Measurements from ENCODE around the gene HRH2.

HRH2 gene

DNA sequence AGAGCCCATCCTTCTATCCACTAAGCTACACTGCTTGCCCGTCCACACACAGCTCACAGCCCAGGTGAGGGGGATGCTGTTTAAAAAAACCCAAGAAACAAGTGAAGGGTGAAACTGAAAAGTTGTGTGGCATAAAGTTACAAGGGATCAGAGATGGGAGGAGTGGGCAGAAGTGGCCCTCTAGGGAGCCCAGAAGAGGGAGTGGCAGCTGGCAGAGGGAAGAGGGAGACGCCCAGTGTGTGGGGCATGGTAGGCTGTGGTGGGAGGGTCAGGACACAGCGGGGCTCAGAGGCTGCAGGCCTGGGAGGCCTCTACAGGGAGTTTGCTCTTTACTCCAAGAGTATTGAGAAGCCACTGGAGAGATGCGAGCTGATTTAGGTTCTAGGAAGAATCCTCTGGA is 30.1 kb upstream of the HRH2 start:
- H3K4me3 ChIP-seq (ENCODE audit: low read length): no peak overlapping the region
- no peak for DNase-seq (ENCODE audit: low read depth)
- no peak for TF ChIP-seq CTCF (conservative IDR thresholded peaks at IDR 0.05; ENCODE audit: low read length)

GRCh38 chr5:175628668-175629067 is 29.2 kb upstream of the HRH2 start:
- no peak overlapping the region for H3K4me3 ChIP-seq (ENCODE audit: low read length)
- no peak for TF ChIP-seq CTCF (conservative IDR thresholded peaks at IDR 0.05; ENCODE audit: low read length)
- no peak for DNase-seq (ENCODE audit: low read depth)

DNA sequence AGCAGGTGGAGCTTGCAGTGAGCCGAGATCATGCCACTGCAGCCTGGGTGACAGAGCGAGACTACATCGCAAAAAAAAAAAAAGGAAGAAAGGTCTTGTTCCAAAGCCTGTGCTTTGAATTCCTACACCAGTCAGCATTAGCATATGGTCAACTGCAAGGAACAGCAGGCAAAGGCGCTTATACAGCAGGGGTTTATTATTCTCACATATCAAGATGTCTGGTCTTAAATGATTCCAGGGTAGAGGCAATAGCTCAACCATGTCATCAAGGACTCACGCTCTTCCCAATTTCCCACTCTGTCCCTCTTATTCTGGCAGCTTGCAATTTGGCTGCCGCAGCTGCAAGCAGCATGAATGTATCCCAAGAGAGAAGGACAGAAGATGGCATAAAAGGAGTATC is 28.6 kb upstream of the HRH2 start:
- DNase-seq (ENCODE audit: low read depth): no peak
- H3K4me3 ChIP-seq (ENCODE audit: low read length): no peak overlapping the region
- no peak for TF ChIP-seq CTCF (conservative IDR thresholded peaks at IDR 0.05; ENCODE audit: low read length)

- no peak overlapping the region for H3K4me3 ChIP-seq (ENCODE audit: low read length)
- no peak for TF ChIP-seq CTCF (conservative IDR thresholded peaks at IDR 0.05; ENCODE audit: low read length)
- no peak for DNase-seq (ENCODE audit: low read depth)
Measured at GRCh38 chr5:175629793-175630192, 28.1 kb upstream of the HRH2 start.

DNA sequence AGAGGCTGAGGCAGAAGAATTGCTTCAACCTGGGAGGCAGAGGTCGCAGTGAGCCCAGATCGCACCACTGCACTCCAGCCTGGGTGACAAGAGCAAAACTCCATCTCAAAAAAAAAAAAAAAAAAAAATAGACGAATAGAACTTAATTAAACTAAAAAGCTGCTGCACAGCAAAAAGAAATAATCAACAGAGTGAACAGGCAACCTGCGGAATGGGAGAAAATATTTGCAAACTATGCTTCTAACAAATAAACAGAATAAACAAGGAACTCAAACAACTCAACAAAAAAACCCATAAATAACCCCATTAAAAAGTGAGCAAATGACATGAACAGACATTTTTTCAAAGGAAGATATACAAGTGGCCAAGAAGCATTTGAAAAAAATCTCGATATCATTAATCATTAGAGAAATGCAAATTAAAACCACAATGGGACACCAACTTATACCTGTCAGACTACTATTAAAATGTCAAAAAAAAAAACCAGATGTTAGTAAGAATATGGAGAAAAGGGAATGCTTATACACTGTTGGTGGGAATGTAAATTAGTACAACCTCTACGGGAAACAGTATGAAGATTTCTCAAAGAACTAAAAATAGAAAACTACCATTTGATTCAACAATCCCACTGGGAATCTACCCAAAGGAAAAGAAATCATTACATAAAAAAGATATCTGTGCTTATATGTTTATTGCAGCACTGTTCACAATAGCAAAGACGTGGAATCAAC is 21.9 kb upstream of the HRH2 start:
- TF ChIP-seq CTCF (conservative IDR thresholded peaks at IDR 0.05; ENCODE audit: low read length): no peak
- H3K4me3 ChIP-seq (ENCODE audit: low read length): no peak overlapping the region
- DNase-seq (ENCODE audit: low read depth): no peak

GRCh38 chr5:175638305-175638704 is 19.6 kb upstream of the HRH2 start:
- TF ChIP-seq CTCF (conservative IDR thresholded peaks at IDR 0.05; ENCODE audit: low read length): no peak
- no peak for DNase-seq (ENCODE audit: low read depth)
- H3K4me3 ChIP-seq (ENCODE audit: low read length): no peak overlapping the region

- H3K4me3 ChIP-seq (ENCODE audit: low read length): no peak overlapping the region
- TF ChIP-seq CTCF (conservative IDR thresholded peaks at IDR 0.05; ENCODE audit: low read length): no peak
- DNase-seq (ENCODE audit: low read depth): no peak
Measured at GRCh38 chr5:175640106-175640775, 17.6 kb upstream of the HRH2 start.
